Lower lobe of right lung (tissue), 2 donors: ENCODE measurements around the gene RAD1. TPM values are rescaled to one million over a fixed set of nuclear protein-coding genes. Genes with fewer than 3 reads are reported as not detected.

Source experiments
- ATAC-seq, 2 donors: fragments of 200-7000 bp; cut with Tn5 transposase; one replicate each; pipeline ENCODE4 v1.9.1; 2020 to 2022; ENCODE audit warnings: mild to moderate bottlenecking in 2 of 2, moderate library complexity in 2 of 2
- DNase-seq: peaks from one replicate; pipeline ENCODE4 v3.0.0-alpha.2; 2020
- H3K27ac ChIP-seq: fragments of 200-600 bp; one replicate; pipeline ENCODE4 v1.8.0; 2022
- H3K27me3 ChIP-seq: fragments of 200-600 bp; one replicate; pipeline ENCODE4 v1.8.0; 2022; ENCODE audit warnings: low read depth
- H3K36me3 ChIP-seq: fragments of 200-600 bp; one replicate; pipeline ENCODE4 v1.8.0; 2022; ENCODE audit warnings: mild to moderate bottlenecking
- H3K4me1 ChIP-seq: fragments of 200-600 bp; one replicate; pipeline ENCODE4 v1.8.0; 2022
- H3K4me3 ChIP-seq: fragments of 200-600 bp; one replicate; pipeline ENCODE4 v1.8.0; 2022; ENCODE audit warnings: mild to moderate bottlenecking
- H3K9me3 ChIP-seq: fragments of 200-600 bp; one replicate; pipeline ENCODE4 v1.8.0; 2022
- intact Hi-C: fragments of 100-400 bp; cut with DNase I; formaldehyde crosslinking; loops from one replicate; pipeline ENCODE4 v1.11.0; 2022
- long read RNA-seq: library from polyadenylated mRNA; unstranded; transcript quantifications from one replicate; pipeline ENCODE4 v2.0.0, GENCODE V29; 2021
- total RNA-seq: library from RNA; stranded (reverse); fragmentation: NEBNext Ultra II Directional; extraction: Animal tissue kit (Norgen Biotek cat#: 25700); gene quantifications from one replicate; pipeline ENCODE4 v1.2.1, GENCODE V29; 2021
- TF ChIP-seq, protein P1 (sequence below): fragments of 200-600 bp; IDR thresholded peaks from one replicate; pipeline ENCODE4 v1.8.0; 2022; ENCODE audit warnings: antibody characterized with exemption, mild to moderate bottlenecking
- donor health status: DM: no; HTN: yes; CAD: no; lungs with severe emphysema.

Gene RAD1, protein sequence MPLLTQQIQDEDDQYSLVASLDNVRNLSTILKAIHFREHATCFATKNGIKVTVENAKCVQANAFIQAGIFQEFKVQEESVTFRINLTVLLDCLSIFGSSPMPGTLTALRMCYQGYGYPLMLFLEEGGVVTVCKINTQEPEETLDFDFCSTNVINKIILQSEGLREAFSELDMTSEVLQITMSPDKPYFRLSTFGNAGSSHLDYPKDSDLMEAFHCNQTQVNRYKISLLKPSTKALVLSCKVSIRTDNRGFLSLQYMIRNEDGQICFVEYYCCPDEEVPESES
- 25.6 TPM for total RNA-seq
- long read RNA-seq, full-length matches to known transcripts = 25 of 46 reads
- long read RNA-seq, partial matches to known transcripts = 1 of 46 reads
- long read RNA-seq, other reads (novel, unspliced or antisense) = 20 of 46 reads

DNA sequence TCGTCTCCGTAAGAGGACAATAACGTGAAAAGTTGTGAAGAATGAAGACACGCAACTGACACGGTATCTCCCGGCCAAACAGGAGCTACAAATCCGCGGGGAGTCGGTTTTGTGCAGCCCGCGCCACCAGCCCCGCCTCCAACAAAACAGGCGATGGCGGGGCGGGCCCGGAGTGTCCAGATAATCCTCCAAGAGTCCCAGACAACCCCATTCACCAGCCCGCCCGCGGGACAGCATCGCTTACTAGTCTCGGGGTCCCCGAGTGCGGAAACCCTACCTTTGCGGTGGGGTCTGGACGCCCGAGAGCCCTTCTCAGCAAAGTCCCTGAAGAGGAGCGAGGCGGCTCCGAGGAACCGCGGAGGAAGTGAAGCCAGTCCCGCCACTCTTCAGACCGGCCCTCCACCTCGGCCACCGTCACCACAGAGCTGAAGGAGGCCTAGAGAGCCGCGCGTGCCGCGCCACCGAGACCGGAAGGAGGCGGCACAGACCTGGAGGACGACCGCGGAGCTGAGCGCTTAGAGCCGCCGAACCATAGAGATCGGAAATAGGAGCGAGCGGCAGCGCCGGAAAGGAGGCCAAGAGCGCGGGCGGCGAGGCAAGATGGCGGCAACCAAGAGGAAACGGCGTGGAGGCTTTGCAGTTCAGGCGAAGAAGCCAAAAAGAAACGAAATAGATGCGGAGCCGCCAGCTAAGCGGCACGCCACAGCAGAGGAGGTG lies at the start of gene RAD1, which contains the start of gene BRIX1:
RAD1 (minus strand) TSS at position 366 of the 717 bp plus-strand sequence. CDS start 612 bp downstream, outside the sequence.
BRIX1 (plus strand) TSS at position 573 of the 717 bp plus-strand sequence; CDS start at position 601, 28 bp downstream.
- no peaks in the 10 kb centered on the region for H3K9me3 ChIP-seq
- peaks cover 51% of the 10 kb centered on the region for H3K36me3 ChIP-seq
- TF ChIP-seq, protein P1, sequence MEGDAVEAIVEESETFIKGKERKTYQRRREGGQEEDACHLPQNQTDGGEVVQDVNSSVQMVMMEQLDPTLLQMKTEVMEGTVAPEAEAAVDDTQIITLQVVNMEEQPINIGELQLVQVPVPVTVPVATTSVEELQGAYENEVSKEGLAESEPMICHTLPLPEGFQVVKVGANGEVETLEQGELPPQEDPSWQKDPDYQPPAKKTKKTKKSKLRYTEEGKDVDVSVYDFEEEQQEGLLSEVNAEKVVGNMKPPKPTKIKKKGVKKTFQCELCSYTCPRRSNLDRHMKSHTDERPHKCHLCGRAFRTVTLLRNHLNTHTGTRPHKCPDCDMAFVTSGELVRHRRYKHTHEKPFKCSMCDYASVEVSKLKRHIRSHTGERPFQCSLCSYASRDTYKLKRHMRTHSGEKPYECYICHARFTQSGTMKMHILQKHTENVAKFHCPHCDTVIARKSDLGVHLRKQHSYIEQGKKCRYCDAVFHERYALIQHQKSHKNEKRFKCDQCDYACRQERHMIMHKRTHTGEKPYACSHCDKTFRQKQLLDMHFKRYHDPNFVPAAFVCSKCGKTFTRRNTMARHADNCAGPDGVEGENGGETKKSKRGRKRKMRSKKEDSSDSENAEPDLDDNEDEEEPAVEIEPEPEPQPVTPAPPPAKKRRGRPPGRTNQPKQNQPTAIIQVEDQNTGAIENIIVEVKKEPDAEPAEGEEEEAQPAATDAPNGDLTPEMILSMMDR = peak; percentile 34
- no peaks in the 10 kb centered on the region for H3K27me3 ChIP-seq
- intact Hi-C loops = no loop called here
- H3K4me3 ChIP-seq = peak within 1 kb of the TSS; percentile 99
- peak within 1 kb of the TSS; percentile 92 for H3K27ac ChIP-seq
- H3K4me1 ChIP-seq = peaks cover 27% of the 10 kb centered on the region
- peak; percentile 99 for DNase-seq
- ATAC-seq = peak; percentile 100

DNA sequence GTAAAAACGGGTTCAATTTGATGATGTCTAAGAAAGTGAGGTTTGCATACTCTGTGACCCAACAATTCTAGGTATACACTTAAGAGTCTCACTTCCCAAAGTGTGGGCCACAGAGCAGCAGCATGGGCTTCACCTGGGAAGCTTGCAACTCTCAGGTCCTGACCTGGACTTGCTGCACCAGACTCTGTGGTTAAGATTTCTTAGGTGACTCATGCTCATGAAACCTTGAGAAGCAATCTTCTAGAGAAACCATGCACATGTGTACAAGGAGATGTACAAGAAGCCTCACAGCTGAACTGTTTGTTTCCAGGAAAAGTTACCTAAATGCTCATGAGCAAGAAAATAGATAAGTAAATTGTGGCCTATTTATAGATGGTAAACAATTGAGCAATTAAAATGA lies 44.0 kb upstream of the RAD1 start:
- TF ChIP-seq, protein P1 = no peak
- DNase-seq = no peak
- intact Hi-C loops = no loop called here
- no peak overlapping the region for H3K4me3 ChIP-seq
- no peaks in the 10 kb centered on the region for H3K4me1 ChIP-seq
- peaks cover 24% of the 10 kb centered on the region for H3K36me3 ChIP-seq
- no peaks in the 10 kb centered on the region for H3K9me3 ChIP-seq
- H3K27ac ChIP-seq = no peak overlapping the region
- peak; percentile 32 to 75 for ATAC-seq
- H3K27me3 ChIP-seq = no peaks in the 10 kb centered on the region

DNA sequence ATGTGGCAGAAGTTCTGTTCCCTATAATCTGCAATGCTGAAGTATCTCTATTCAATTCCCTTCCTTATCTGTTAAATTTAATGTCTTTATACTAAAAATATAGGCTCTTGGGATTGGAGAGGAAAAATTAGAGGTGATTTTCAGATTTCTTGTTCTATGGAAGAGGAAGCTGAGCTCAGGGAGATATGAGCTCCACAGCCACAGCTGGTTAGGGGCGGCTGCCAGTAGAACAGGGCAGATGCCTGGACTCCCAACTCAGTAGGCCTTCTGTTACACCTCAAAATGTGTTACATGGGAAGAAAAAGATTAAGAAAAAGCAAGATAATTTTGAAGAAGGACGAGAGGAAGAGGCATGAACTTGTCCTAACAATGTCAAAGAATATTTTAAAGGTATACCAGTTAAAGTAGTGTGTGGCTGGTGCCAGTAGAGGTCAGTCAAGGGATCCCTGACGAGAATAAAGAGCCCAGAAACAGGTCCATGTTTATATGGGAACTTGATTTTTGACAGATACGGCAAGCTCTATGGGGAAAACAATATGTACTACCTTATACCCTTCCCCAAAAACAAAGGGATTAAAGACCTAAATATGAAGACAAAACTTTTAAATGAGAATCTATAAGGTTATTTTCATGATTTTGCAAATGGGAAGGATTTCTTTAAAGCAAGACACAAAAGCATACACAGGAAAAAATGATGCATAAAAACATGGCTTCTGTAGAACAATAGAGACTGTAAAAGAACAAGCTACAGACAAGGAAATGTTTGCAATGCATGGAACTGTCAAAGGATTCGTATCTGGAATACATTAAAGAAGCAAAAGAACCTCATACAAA lies 42.8 kb upstream of the RAD1 start:
- H3K36me3 ChIP-seq = peaks cover 36% of the 10 kb centered on the region
- DNase-seq (no peak), ATAC-seq (peak; percentile 50 to 76)
- no peaks in the 10 kb centered on the region for H3K4me1 ChIP-seq
- intact Hi-C loops = no loop called here
- no peaks in the 10 kb centered on the region for H3K27me3 ChIP-seq
- no peak overlapping the region for H3K4me3 ChIP-seq
- H3K9me3 ChIP-seq = no peaks in the 10 kb centered on the region
- no peak overlapping the region for H3K27ac ChIP-seq
- TF ChIP-seq, protein P1 = peak; percentile 42

DNA sequence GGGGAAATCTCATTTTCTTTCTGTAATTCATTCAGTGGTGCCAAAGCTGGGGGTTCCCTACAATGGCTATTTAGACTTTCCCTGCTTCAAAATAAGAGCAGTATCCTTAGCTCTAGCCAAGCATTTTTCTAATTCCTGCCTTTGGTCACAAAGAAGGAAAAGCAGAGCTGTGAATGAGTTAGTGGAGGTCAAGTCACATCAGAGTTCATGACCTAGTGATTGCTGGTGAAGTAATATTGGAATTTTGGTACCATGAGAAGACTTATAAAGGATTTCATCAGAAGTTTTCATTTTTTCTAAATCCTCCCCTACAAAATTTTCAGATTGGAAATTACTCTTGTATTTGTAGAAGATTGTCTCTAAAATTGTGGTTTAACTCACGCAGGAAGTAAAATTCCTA lies 42.0 kb upstream of the RAD1 start:
- H3K36me3 ChIP-seq = peaks cover 44% of the 10 kb centered on the region
- H3K9me3 ChIP-seq = no peaks in the 10 kb centered on the region
- H3K4me3 ChIP-seq = no peak overlapping the region
- DNase-seq (no peak), ATAC-seq (no peak)
- H3K27me3 ChIP-seq = no peaks in the 10 kb centered on the region
- TF ChIP-seq, protein P1 = no peak
- intact Hi-C loops = no loop called here
- H3K4me1 ChIP-seq = no peaks in the 10 kb centered on the region
- H3K27ac ChIP-seq = no peak overlapping the region

DNA sequence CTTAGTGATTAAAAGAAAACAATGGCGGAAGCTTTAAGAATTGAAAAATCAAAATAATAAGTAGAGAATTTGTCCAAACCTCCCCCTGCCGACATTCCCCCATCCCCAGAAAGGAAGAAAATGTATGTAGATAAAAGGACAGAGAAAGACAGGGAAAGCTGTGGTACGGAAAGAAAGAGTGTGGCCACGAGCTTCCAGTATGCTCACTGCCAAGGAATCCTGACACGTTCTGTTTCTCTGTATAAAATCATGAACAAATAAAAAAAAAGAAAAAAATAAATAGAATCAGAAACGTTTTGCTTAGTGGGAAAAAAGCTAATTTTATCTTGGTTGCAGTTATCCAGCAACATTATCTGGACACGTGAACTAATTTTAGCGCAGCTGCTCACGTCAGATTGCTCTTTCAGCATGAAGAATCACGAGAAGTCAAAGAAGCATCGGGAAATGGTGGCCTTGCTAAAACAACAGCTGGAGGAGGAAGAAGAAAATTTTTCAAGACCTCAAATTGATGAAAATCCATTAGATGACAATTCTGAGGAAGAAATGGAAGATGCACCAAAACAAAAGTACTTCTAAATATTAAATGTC lies 29.2 kb upstream of the RAD1 start:
- no peak overlapping the region for H3K27ac ChIP-seq

More for the DNA sequence above, 29.2 kb upstream of the RAD1 start:
- no peaks in the 10 kb centered on the region for H3K4me1 ChIP-seq
- TF ChIP-seq, protein P1 = no peak
- ATAC-seq (no peak), DNase-seq (no peak)
- H3K27me3 ChIP-seq = no peaks in the 10 kb centered on the region
- peaks cover 92% of the 10 kb centered on the region for H3K36me3 ChIP-seq
- intact Hi-C loops = no loop called here
- H3K9me3 ChIP-seq = no peaks in the 10 kb centered on the region
- H3K4me3 ChIP-seq = no peak overlapping the region
